NCI-H1417 treated with DMSO at 0.1 percent for 48 hours (cell line): ENCODE results near the gene TEP1.
"Not testable (repeated sequence)": the region's sequence is repeated elsewhere in the genome, so short reads cannot be mapped to it uniquely, and the experiment has no call there.

ENCODE experiments used
- DNase-seq: peaks from one replicate; lab custom pipeline; 2025; lab: John Stamatoyannopoulos, UW

TEP1 gene

GRCh38 chr14:20412876-20413743 lies at the start of gene TEP1:
Gene TEP1, minus strand, starts transcription at chr14:20413501. Its CDS starts 5,062 bp downstream, at chr14:20408439.
- DNase-seq, result peak; percentile 25

- DNase-seq, result peak; percentile 100
Measured at GRCh38 chr14:20461225-20462141, 48.2 kb upstream of the TEP1 start, which contains the start of gene PIP4P1. Gene PIP4P1, minus strand, starts transcription at chr14:20461434. Its CDS starts 109 bp downstream, at chr14:20461325.

GRCh38 chr14:20460458-20461224 lies 47.3 kb upstream of the TEP1 start:
- DNase-seq, result no peak

- no peak for DNase-seq
Measured at GRCh38 chr14:20458031-20458789, 44.9 kb upstream of the TEP1 start.

GRCh38 chr14:20456971-20457370 lies 43.7 kb upstream of the TEP1 start:
- no peak for DNase-seq

GRCh38 chr14:20455355-20456300 lies 42.3 kb upstream of the TEP1 start:
- DNase-seq, result no peak

GRCh38 chr14:20454516-20455354 lies 41.4 kb upstream of the TEP1 start, which contains the start of the genes APEX1 and OSGEP:
Gene APEX1, plus strand, starts transcription at chr14:20455226. Its CDS starts 420 bp downstream, at chr14:20455646.
Gene OSGEP, minus strand, starts transcription at chr14:20454812. Its CDS starts 129 bp downstream, at chr14:20454683.
- peak; percentile 95 for DNase-seq

GRCh38 chr14:20452831-20453230 lies 39.5 kb upstream of the TEP1 start:
- not testable (repeated sequence) for DNase-seq

GRCh38 chr14:20446889-20447288 lies 33.6 kb upstream of the TEP1 start:
- no peak for DNase-seq

GRCh38 chr14:20443650-20444049 lies 30.3 kb upstream of the TEP1 start:
- not testable (repeated sequence) for DNase-seq

- DNase-seq, result no peak
Measured at GRCh38 chr14:20441461-20441860, 28.2 kb upstream of the TEP1 start.

- no peak for DNase-seq
Measured at GRCh38 chr14:20440882-20441281, 27.6 kb upstream of the TEP1 start.

- no peak for DNase-seq
Measured at GRCh38 chr14:20440465-20440864, 27.2 kb upstream of the TEP1 start.

- no peak for DNase-seq
Measured at GRCh38 chr14:20438664-20439063, 25.4 kb upstream of the TEP1 start.

- DNase-seq, result no peak
Measured at GRCh38 chr14:20436363-20436755, 23.1 kb upstream of the TEP1 start.

GRCh38 chr14:20435582-20436362 lies 22.5 kb upstream of the TEP1 start, which contains the start of gene KLHL33:
Gene KLHL33, minus strand, starts transcription at chr14:20436166. Its CDS starts 355 bp downstream, at chr14:20435811.
- no peak for DNase-seq

- no peak for DNase-seq
Measured at GRCh38 chr14:20434701-20435581, 21.6 kb upstream of the TEP1 start.
